OCI-M2 (cell line): ENCODE measurements around the gene NUDT1.

Source experiments
- DNase-seq: peaks from one replicate; lab custom pipeline; 2025; ENCODE audit not compliant: unreplicated experiment; lab: John Stamatoyannopoulos, UW

NUDT1 gene

GRCh38 chr7:2295936-2296620 is 54.1 kb downstream of the NUDT1 start:
- DNase-seq = no peak

GRCh38 chr7:2296832-2297231 is 54.8 kb downstream of the NUDT1 start:
- DNase-seq = no peak

- DNase-seq = no peak
These were observed 57.3 kb downstream of the NUDT1 start for GRCh38 chr7:2299131-2299829.

- no peak for DNase-seq
These were observed 58.0 kb downstream of the NUDT1 start for GRCh38 chr7:2299870-2300512.
